ACHN (cell line): ENCODE measurements around the gene DLGAP4.
"Not testable (repeated sequence)": the region's sequence is repeated elsewhere in the genome, so short reads cannot be mapped to it uniquely, and the experiment has no call there.

Source experiments
- DNase-seq: peaks from one replicate; pipeline ENCODE4 v3.0.0-alpha.2; 2015
- in situ Hi-C: cut with HindIII; loops from 2 replicates; pipeline ENCODE4 v1.10.0; 2017; ENCODE audit warnings: low sequenced_read_pairs, low pct_ligation_motif_present, low pct_unique_long_range_greater_than_20kb

The DLGAP4 gene

GRCh38 chr20:36548006-36548315 is 241.8 kb downstream of the DLGAP4 start:
- in situ Hi-C loops = no loop called here
- DNase-seq = no peak

DNA sequence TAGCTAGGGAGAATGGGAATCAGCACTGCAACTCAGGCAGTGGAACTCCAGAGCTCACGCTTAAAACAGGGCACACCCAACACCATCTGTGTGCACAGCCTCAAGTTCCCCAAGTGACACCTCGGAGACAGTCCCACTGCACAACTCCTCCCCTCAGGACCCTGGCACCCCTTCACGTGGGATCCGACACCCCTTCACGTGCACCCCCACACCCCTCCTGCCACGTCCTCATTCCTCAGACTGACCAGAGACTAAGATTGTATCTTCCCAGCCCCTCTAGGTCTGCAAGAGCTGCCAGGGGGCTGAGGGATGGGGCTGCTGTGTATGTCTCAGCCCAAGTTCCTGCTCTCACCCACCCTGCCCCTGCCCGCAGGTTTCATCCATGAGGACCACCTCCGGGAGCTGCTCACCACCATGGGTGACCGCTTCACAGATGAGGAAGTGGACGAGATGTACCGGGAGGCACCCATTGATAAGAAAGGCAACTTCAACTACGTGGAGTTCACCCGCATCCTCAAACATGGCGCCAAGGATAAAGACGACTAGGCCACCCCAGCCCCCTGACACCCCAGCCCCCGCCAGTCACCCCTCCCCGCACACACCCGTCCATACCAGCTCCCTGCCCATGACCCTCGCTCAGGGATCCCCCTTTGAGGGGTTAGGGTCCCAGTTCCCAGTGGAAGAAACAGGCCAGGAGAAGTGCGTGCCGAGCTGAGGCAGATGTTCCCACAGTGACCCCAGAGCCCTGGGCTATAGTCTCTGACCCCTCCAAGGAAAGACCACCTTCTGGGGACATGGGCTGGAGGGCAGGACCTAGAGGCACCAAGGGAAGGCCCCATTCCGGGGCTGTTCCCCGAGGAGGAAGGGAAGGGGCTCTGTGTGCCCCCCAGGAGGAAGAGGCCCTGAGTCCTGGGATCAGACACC is 242.8 kb downstream of the DLGAP4 start:
- no peak for DNase-seq
- in situ Hi-C loops = no loop called here

GRCh38 chr20:36549628-36549941 is 243.4 kb downstream of the DLGAP4 start:
- DNase-seq = no peak
- in situ Hi-C loops = no loop called here

- in situ Hi-C loops = no loop called here
- DNase-seq = no peak
These were observed 244.0 kb downstream of the DLGAP4 start for GRCh38 chr20:36549942-36550789.

DNA sequence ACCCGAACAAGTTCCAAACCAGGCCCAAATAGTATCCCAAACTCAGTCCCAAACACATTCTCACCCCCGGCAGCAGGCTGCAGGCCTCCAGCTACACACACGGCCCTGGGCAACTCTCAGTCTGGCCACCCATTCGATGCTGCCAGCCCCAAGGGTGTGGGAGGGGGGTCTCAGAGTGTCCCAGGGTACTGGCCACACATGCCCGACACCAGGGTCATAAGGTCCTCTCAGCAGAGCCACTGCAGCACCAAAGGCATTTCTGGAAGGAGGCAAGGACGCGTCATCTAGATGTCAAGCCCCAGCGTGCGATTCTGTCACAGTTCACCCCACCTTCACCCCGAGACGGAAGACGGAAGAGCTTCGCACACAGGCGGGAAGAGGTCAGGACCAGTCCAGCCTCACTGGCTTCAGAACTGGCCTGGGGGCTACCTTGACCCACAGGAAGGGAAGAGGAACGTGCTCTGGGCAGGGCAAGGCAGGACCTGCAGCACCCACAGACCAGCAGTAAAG is 244.7 kb downstream of the DLGAP4 start:
- in situ Hi-C loops = no loop called here

GRCh38 chr20:36555248-36555647 is 249.1 kb downstream of the DLGAP4 start:
- DNase-seq = no peak
- in situ Hi-C loops = no loop called here

More for the DNA sequence above, 244.7 kb downstream of the DLGAP4 start:
- no peak for DNase-seq

- no peak for DNase-seq
- in situ Hi-C loops = no loop called here
These were observed 256.6 kb downstream of the DLGAP4 start for GRCh38 chr20:36562724-36563123.

GRCh38 chr20:36563374-36563773 is 257.2 kb downstream of the DLGAP4 start:
- DNase-seq = no peak
- in situ Hi-C loops = no loop called here

DNA sequence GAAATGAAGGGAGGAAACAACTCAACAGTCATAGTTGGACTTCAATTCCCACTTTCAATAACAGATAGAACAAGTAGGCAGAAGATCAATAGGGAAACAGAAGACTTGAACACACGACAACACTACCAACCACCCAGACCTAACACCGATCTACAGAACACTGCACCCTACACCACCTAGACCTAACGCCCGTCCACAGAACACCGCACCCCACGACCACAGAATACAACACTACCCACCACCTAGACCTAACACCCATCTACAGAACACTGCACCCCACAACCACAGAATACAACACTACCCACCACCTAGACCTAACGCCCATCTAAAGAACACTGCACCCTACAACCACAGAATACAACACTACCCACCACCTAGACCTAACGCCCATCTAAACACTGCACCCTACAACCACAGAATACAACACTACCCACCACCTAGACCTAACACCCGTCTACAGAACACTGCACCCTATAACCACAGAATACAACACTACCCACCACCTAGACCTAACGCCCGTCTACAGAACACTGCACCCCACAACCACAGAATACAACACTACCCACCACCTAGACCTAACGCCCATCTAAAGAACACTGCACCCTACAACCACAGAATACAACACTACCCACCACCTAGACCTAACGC is 258.1 kb downstream of the DLGAP4 start:
- DNase-seq, in situ Hi-C loops: not testable (repeated sequence)

GRCh38 chr20:36564726-36565121 is 258.6 kb downstream of the DLGAP4 start:
- DNase-seq, in situ Hi-C loops: not testable (repeated sequence)

GRCh38 chr20:36565520-36565919 is 259.4 kb downstream of the DLGAP4 start:
- no peak for DNase-seq
- in situ Hi-C loops = no loop called here

GRCh38 chr20:36569847-36570429 is 263.8 kb downstream of the DLGAP4 start:
- in situ Hi-C loops = no loop called here
- no peak for DNase-seq

DNA sequence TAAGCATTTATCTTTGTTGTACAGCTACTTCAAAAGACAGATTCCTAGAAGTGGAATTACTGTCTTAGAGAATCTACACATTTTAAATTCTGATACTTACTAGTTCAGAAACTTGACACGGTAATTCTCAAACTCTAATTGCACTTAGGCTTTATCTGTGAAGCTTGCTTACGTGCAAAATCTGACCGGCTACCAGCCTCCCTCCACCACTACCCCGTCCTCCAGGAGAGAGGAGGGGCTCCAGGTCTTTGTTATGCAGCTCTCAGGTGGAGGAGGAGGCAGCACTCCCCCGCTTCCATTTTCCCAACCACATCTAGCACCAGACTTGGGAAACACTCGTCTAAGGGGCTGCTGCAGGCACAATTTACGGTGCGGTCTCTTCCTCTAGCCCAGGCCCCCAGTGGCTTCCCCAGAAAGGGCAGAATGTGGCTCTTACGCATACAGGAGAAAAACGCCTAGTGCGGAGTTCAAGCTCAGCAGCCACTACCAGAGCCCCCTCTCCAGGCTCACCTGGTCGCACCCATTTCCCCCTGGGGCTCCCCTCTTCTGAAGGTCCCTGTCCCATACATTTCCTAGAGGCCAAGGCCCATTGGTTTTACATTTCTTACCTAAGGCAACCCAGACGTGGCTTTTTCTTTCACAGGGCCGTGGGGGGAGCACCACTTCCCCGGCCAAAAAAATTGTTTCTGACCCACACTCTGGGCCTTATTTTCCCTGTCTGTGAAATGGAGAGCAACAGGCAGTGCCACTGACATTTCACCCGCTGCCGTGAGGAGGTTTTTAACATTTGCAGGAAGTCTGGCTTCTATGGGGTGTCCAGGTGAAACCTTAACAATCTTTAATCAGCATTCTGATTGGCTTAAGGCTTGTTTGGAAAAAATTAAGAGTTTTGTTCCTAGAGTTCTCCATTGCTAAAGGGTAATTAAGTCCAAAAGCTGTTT is 265.7 kb downstream of the DLGAP4 start:
- in situ Hi-C loops = no loop called here
- DNase-seq = no peak

- no peak for DNase-seq
- in situ Hi-C loops = no loop called here
These were observed 266.6 kb downstream of the DLGAP4 start for GRCh38 chr20:36572701-36573102.

GRCh38 chr20:36573103-36573797 is 267.1 kb downstream of the DLGAP4 start, which contains the start of gene TGIF2:
Gene TGIF2 (plus strand): TSS chr20:36573597. CDS start chr20:36578775, 5,178 bp downstream.
- in situ Hi-C loops = no loop called here
- peak; percentile 77 for DNase-seq

DNA sequence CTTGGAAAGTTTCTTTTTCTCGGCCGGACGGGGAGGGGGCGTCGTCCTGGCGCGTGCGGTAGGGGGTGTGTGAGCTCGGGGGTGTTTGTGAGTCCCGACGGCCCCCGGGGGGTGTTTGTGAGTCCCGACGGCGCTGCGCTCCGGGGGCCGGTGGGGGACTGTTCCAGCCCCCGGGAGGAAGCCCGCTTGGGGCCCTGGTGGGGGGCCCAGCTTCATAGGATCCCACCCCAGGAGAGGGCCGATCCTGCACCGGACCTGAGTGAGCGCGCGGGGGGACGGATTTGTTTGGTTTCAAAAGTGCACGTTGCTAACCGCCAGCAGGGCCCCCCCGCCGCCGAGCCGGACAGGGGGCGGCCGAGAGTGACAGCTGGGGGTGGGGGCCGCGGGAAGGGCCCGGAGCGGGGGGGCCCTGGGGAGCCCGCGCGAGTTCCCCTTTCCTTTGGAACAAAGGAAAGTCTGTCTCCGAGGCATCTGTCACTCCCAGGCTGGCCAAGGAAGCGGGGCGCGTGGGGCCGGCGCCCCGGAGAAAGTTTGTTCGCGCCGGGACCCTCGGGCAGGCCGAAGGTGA is 267.7 kb downstream of the DLGAP4 start:
- no peak for DNase-seq

More for the DNA sequence above, 267.7 kb downstream of the DLGAP4 start:
- in situ Hi-C loops = no loop called here
